Measurements from ENCODE around the gene C1RL. TPM values are rescaled to one million over a fixed set of nuclear protein-coding genes. Genes with fewer than 3 reads are reported as not detected.

C1RL gene
- total RNA-seq, 1 experiment from 2014 or later = 72.9 TPM

GRCh38 chr12:7092229-7092985 lies 16.6 kb downstream of the C1RL start, which contains the start of gene C1R:
TSS of gene C1R (minus strand) at chr12:7092445. CDS start at chr12:7092388, 57 bp downstream.
- ChIA-PET CTCF (interaction anchor here (0.9 kb wide), 1 partner anchor 16 kb away, joined by 4 read pairs; no protein-coding TSS in a partner anchor), POLR2A (ENCODE audit: unreplicated experiment) (interaction anchor here (0.5 to 0.7 kb wide), 3 partner anchors 16 to 164 kb away, joined by 3 read pairs; no protein-coding TSS in a partner anchor)
- no peaks in the 10 kb centered on the region for H3K9me3 ChIP-seq (ENCODE audit: insufficient read depth, low read depth)
- intact Hi-C loops (cut with micrococcal nuclease; ENCODE audit: unreplicated experiment) = loop anchor here (1.0 to 5.0 kb wide), 8 partner anchors 17 to 220 kb away; partner anchors contain the start of genes C1RL, C1S, EMG1 and LPCAT3
- H3K9me2 ChIP-seq (ENCODE audit: insufficient read depth) = no peaks in the 10 kb centered on the region
- no peaks in the 10 kb centered on the region for H3K36me3 ChIP-seq (ENCODE audit: low read depth)
- H3F3A ChIP-seq (ENCODE audit: insufficient read depth, low read depth) = peaks cover 3% of the 10 kb centered on the region; the same call in 1 of the 2 replicates
- peak within 1 kb of the TSS; percentile 68; the same call in 1 of the 2 replicates for H2AFZ ChIP-seq
- H3K4me3 ChIP-seq = peak within 1 kb of the TSS; percentile 41; the same call in 1 of the 2 replicates
- H4K20me1 ChIP-seq (ENCODE audit: insufficient read depth) = no peaks in the 10 kb centered on the region
- H3K27me3 ChIP-seq (ENCODE audit: insufficient read depth, low read depth) = no peaks in the 10 kb centered on the region
- no peaks in the 10 kb centered on the region for H3K79me2 ChIP-seq (ENCODE audit: low read depth)
- H3K4me2 ChIP-seq = peak within 1 kb of the TSS; percentile 71
- no peaks in the 10 kb centered on the region for H3K4me1 ChIP-seq (replicated peaks; ENCODE audit: insufficient read depth)
- no peak for TF ChIP-seq EZH2 (IDR thresholded peaks at IDR 0.05; ENCODE audit: low read depth)
- TF ChIP-seq CTCF (conservative IDR thresholded peaks at IDR 0.05) = peak; percentile 93
- peak in 1 of 2 experiments; percentile 76 for DNase-seq
- H3K27ac ChIP-seq = no peak within 1 kb of the TSS
- BruUV-seq (replicated peaks) = no TSS peak

- Histone ChIP-seq H3K27ac (no peak overlapping the region), H3K36me3 (ENCODE audit: low read depth) (no peaks in the 10 kb centered on the region), H4K20me1 (ENCODE audit: insufficient read depth) (no peaks in the 10 kb centered on the region), H3F3A (ENCODE audit: insufficient read depth, low read depth) (peaks cover 3% of the 10 kb centered on the region; the same call in 1 of the 2 replicates), H3K9me3 (ENCODE audit: insufficient read depth, low read depth) (no peaks in the 10 kb centered on the region), H3K4me2 (peak overlapping the region; percentile 71), H3K27me3 (ENCODE audit: insufficient read depth, low read depth) (no peaks in the 10 kb centered on the region), H2AFZ (no peak overlapping the region; the same call in 1 of the 2 replicates), H3K4me1 (replicated peaks; ENCODE audit: insufficient read depth) (no peaks in the 10 kb centered on the region), H3K9me2 (ENCODE audit: insufficient read depth) (no peaks in the 10 kb centered on the region), H3K4me3 (no peak overlapping the region; the same call in 1 of the 2 replicates), H3K79me2 (ENCODE audit: low read depth) (no peaks in the 10 kb centered on the region)
- DNase-seq = no peak
- BruUV-seq (replicated peaks) = no TSS peak
- intact Hi-C loops (cut with micrococcal nuclease; ENCODE audit: unreplicated experiment) = loop anchor here (1.0 to 5.0 kb wide), 8 partner anchors 18 to 219 kb away; partner anchors contain the start of genes C1RL, C1S, EMG1 and LPCAT3
- no peak for TF ChIP-seq EZH2 (IDR thresholded peaks at IDR 0.05; ENCODE audit: low read depth)
- TF ChIP-seq CTCF (conservative IDR thresholded peaks at IDR 0.05) = no peak
- CTCF ChIA-PET = interaction anchor here (0.7 to 1.3 kb wide), 3 partner anchors 12 to 103 kb away, joined by 3 to 11 read pairs (median 3); partner anchors contain the start of gene C1S
- POLR2A ChIA-PET (ENCODE audit: unreplicated experiment) = interaction anchor here (0.6 kb wide), 1 partner anchor 146 kb away, joined by 3 read pairs; no protein-coding TSS in a partner anchor
Measured at GRCh38 chr12:7091660-7092228, 17.3 kb downstream of the C1RL start.

- Histone ChIP-seq H3K9me3 (ENCODE audit: insufficient read depth, low read depth) (no peaks in the 10 kb centered on the region), H3K9me2 (ENCODE audit: insufficient read depth) (no peaks in the 10 kb centered on the region), H3K36me3 (ENCODE audit: low read depth) (no peaks in the 10 kb centered on the region), H3K27ac (no peak overlapping the region), H3K4me3 (no peak overlapping the region), H3K27me3 (ENCODE audit: insufficient read depth, low read depth) (no peaks in the 10 kb centered on the region), H2AFZ (no peak overlapping the region), H3K4me2 (no peak overlapping the region), H3F3A (ENCODE audit: insufficient read depth, low read depth) (peaks cover 3% of the 10 kb centered on the region; the same call in 1 of the 2 replicates), H3K4me1 (replicated peaks; ENCODE audit: insufficient read depth) (no peaks in the 10 kb centered on the region), H3K79me2 (ENCODE audit: low read depth) (no peaks in the 10 kb centered on the region), H4K20me1 (ENCODE audit: insufficient read depth) (no peaks in the 10 kb centered on the region)
- BruUV-seq (replicated peaks) = no TSS peak
- ChIA-PET CTCF (interaction anchor here (0.6 to 1.3 kb wide), 4 partner anchors 11 to 102 kb away, joined by 3 to 11 read pairs (median 3); partner anchors contain the start of genes C1S and LPCAT3), POLR2A (ENCODE audit: unreplicated experiment) (interaction anchor here (1.2 kb wide), 1 partner anchor 17 kb away, joined by 5 read pairs; no protein-coding TSS in a partner anchor)
- TF ChIP-seq EZH2 (IDR thresholded peaks at IDR 0.05; ENCODE audit: low read depth) = no peak
- TF ChIP-seq CTCF (conservative IDR thresholded peaks at IDR 0.05) = no peak
- DNase-seq = no peak
- intact Hi-C loops (cut with micrococcal nuclease; ENCODE audit: unreplicated experiment) = loop anchor here (5.0 kb wide), 1 partner anchor 219 kb away; the partner anchor contains the start of gene SPSB2
Measured at GRCh38 chr12:7091171-7091570, 17.8 kb downstream of the C1RL start.

All from PC-9 (cell line).